Fibroblast of the conjunctiva (primary cell): ENCODE data around the gene THAP4.
"Not testable (repeated sequence)": the region's sequence is repeated elsewhere in the genome, so short reads cannot be mapped to it uniquely, and the experiment has no call there.

Source experiments
- DNase-seq: peaks from one replicate; pipeline ENCODE4 v3.0.0-alpha.2; 2010; ENCODE audit warnings: low read depth

The THAP4 gene

GRCh38 chr2:241665731-241666440 is 28.9 kb upstream of the THAP4 start:
- DNase-seq: no peak

- not testable (repeated sequence) for DNase-seq
These were observed 25.8 kb upstream of the THAP4 start for GRCh38 chr2:241662731-241663130.

GRCh38 chr2:241660593-241661213 is 23.7 kb upstream of the THAP4 start:
- no peak for DNase-seq

- DNase-seq: peak; percentile 68
These were observed 22.3 kb upstream of the THAP4 start for GRCh38 chr2:241659150-241659739.

GRCh38 chr2:241658296-241658695 is 21.3 kb upstream of the THAP4 start:
- no peak for DNase-seq

GRCh38 chr2:241657786-241658254 is 20.9 kb upstream of the THAP4 start:
- DNase-seq: no peak

GRCh38 chr2:241656190-241656741 is 19.3 kb upstream of the THAP4 start:
- DNase-seq: no peak

GRCh38 chr2:241655516-241656189 is 18.7 kb upstream of the THAP4 start:
- no peak for DNase-seq

- DNase-seq: no peak
These were observed 17.6 kb upstream of the THAP4 start for GRCh38 chr2:241654551-241654950.

- no peak for DNase-seq
These were observed 16.3 kb upstream of the THAP4 start for GRCh38 chr2:241653210-241653750.

GRCh38 chr2:241652722-241653121 is 15.8 kb upstream of the THAP4 start:
- no peak for DNase-seq

- no peak for DNase-seq
These were observed 15.2 kb upstream of the THAP4 start for GRCh38 chr2:241652142-241652541.

- no peak for DNase-seq
These were observed 13.0 kb upstream of the THAP4 start for GRCh38 chr2:241649927-241650326.

- no peak for DNase-seq
These were observed 12.4 kb upstream of the THAP4 start for GRCh38 chr2:241649404-241649803.

GRCh38 chr2:241648453-241648852 is 11.5 kb upstream of the THAP4 start:
- no peak for DNase-seq

GRCh38 chr2:241645915-241646645 is 9.1 kb upstream of the THAP4 start:
- DNase-seq: no peak

- DNase-seq: no peak
These were observed 8.3 kb upstream of the THAP4 start for GRCh38 chr2:241645056-241645914.

GRCh38 chr2:241641631-241642030 is 4.7 kb upstream of the THAP4 start:
- DNase-seq: no peak

- no peak for DNase-seq
These were observed 3.3 kb upstream of the THAP4 start for GRCh38 chr2:241640165-241640795.

GRCh38 chr2:241639385-241639784 is 2.4 kb upstream of the THAP4 start:
- no peak for DNase-seq
